DND-41 (cell line): Measurements from ENCODE around the gene SUN5.

Source experiments
- EZH2 ChIP-seq: IDR thresholded peaks from 3 replicates; pipeline ENCODE4 v1.6.1; 2012; ENCODE audit warnings: borderline replicate concordance, low read depth, mild to moderate bottlenecking, moderate library complexity, low read length, inconsistent platforms; ENCODE audit not compliant: severe bottlenecking
- TF ChIP-seq, protein P1 (sequence below): IDR thresholded peaks from 2 replicates; pipeline ENCODE4 v1.5.1; 2012; ENCODE audit warnings: borderline replicate concordance, low read length, moderate library complexity, mild to moderate bottlenecking; ENCODE audit not compliant: poor library complexity, severe bottlenecking; ENCODE audit errors: extremely low read depth

- TF ChIP-seq, protein P1, sequence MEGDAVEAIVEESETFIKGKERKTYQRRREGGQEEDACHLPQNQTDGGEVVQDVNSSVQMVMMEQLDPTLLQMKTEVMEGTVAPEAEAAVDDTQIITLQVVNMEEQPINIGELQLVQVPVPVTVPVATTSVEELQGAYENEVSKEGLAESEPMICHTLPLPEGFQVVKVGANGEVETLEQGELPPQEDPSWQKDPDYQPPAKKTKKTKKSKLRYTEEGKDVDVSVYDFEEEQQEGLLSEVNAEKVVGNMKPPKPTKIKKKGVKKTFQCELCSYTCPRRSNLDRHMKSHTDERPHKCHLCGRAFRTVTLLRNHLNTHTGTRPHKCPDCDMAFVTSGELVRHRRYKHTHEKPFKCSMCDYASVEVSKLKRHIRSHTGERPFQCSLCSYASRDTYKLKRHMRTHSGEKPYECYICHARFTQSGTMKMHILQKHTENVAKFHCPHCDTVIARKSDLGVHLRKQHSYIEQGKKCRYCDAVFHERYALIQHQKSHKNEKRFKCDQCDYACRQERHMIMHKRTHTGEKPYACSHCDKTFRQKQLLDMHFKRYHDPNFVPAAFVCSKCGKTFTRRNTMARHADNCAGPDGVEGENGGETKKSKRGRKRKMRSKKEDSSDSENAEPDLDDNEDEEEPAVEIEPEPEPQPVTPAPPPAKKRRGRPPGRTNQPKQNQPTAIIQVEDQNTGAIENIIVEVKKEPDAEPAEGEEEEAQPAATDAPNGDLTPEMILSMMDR, result no peak
- TF ChIP-seq EZH2, result no peak
These were observed 23.9 kb downstream of the SUN5 start for GRCh38 chr20:32980131-32980941.
